Neuron (in vitro differentiated cells): ENCODE results near the gene FBXO47.

Experiments
- H2AFZ ChIP-seq: one replicate; pipeline ENCODE4 v1.6.1; 2013; ENCODE audit warnings: low read depth, mild to moderate bottlenecking, inconsistent platforms, low read length, moderate library complexity
- H3K27me3 ChIP-seq: one replicate; pipeline ENCODE4 v1.6.1; 2013; ENCODE audit warnings: low read length; ENCODE audit not compliant: insufficient read depth
- H3K36me3 ChIP-seq: one replicate; pipeline ENCODE4 v1.6.1; 2013; ENCODE audit warnings: low read length; ENCODE audit not compliant: insufficient read depth
- H3K4me1 ChIP-seq: one replicate; pipeline ENCODE4 v1.6.1; 2013; ENCODE audit warnings: low read length; ENCODE audit not compliant: insufficient read depth
- H3K4me3 ChIP-seq: 2 replicates; pipeline ENCODE4 v1.5.1; 2013; ENCODE audit warnings: mild to moderate bottlenecking, low read length, moderate library complexity
- H3K9me3 ChIP-seq: one replicate; pipeline ENCODE4 v1.6.1; 2013; ENCODE audit warnings: low read length

FBXO47 gene

GRCh38 chr17:38888842-38889241, 78.4 kb downstream of the FBXO47 start:
- Histone ChIP-seq H3K36me3 (peaks cover 36% of the 10 kb centered on the region), H3K4me1 (peaks cover 27% of the 10 kb centered on the region), H3K27me3 (no peaks in the 10 kb centered on the region), H2AFZ (no peak overlapping the region), H3K9me3 (no peaks in the 10 kb centered on the region), H3K4me3 (no peak overlapping the region)

GRCh38 chr17:38886643-38887010, 80.6 kb downstream of the FBXO47 start:
- Histone ChIP-seq H2AFZ (no peak overlapping the region), H3K4me3 (no peak overlapping the region), H3K27me3 (no peaks in the 10 kb centered on the region), H3K36me3 (peaks cover 26% of the 10 kb centered on the region), H3K9me3 (no peaks in the 10 kb centered on the region), H3K4me1 (peaks cover 38% of the 10 kb centered on the region)
